Mesothelial cell of epicardium (in vitro differentiated cells): Measurements from ENCODE around the gene BCL11B. TPM values are rescaled to one million over a fixed set of nuclear protein-coding genes. Genes with fewer than 3 reads are reported as not detected.

Experiments
- DNase-seq, 2 experiments: peaks; one replicate each; pipeline ENCODE4 v3.0.0; 2021; ENCODE audit warnings: low spot score in 2 of 2; ENCODE audit not compliant: unreplicated experiment in 2 of 2
- H3K27ac Mint-ChIP-seq: 2 replicates; pipeline ENCODE4 v1.8.0; 2021; ENCODE audit warnings: mixed read lengths
- H3K27me3 Mint-ChIP-seq: 2 replicates; pipeline ENCODE4 v1.8.0; 2021; ENCODE audit warnings: low read depth, mixed read lengths
- H3K36me3 Mint-ChIP-seq: 2 replicates; pipeline ENCODE4 v1.8.0; 2021; ENCODE audit warnings: mixed read lengths
- H3K4me1 Mint-ChIP-seq: 2 replicates; pipeline ENCODE4 v1.8.0; 2021; ENCODE audit warnings: mixed read lengths
- H3K4me3 Mint-ChIP-seq: 2 replicates; pipeline ENCODE4 v1.8.0; 2021; ENCODE audit warnings: mild to moderate bottlenecking, moderate library complexity, mixed read lengths
- H3K9me3 Mint-ChIP-seq: 2 replicates; pipeline ENCODE4 v1.8.0; 2021; ENCODE audit warnings: mixed read lengths
- CTCF ChIP-seq: fragments of 200-600 bp; sonication (generic); IDR thresholded peaks from one replicate; pipeline ENCODE4 v1.5.0; 2021; ENCODE audit warnings: antibody characterized with exemption; ENCODE audit not compliant: unreplicated experiment
- total RNA-seq: library from RNA; stranded (reverse); gene quantifications from 3 replicates; pipeline ENCODE4 v1.2.1, GENCODE V29; 2021

The BCL11B gene
- total RNA-seq, 1 donor from 2014 or later = 11.8 TPM

- Mint-ChIP-seq H3K36me3 (peaks cover 3% of the 10 kb centered on the region), H3K4me1 (peaks cover 31% of the 10 kb centered on the region), H3K4me3 (no peak overlapping the region), H3K27me3 (no peaks in the 10 kb centered on the region), H3K27ac (no peak overlapping the region), H3K9me3 (no peaks in the 10 kb centered on the region)
- DNase-seq = no peak
- TF ChIP-seq CTCF = no peak
Measured at GRCh38 chr14:99200654-99201005, 71.4 kb downstream of the BCL11B start.

- Mint-ChIP-seq H3K4me1 (peaks cover 37% of the 10 kb centered on the region), H3K9me3 (no peaks in the 10 kb centered on the region), H3K36me3 (peaks cover 3% of the 10 kb centered on the region), H3K27ac (no peak overlapping the region), H3K27me3 (no peaks in the 10 kb centered on the region), H3K4me3 (no peak overlapping the region)
- no peak for TF ChIP-seq CTCF
- DNase-seq = no peak
Measured at GRCh38 chr14:99199846-99200653, 71.9 kb downstream of the BCL11B start.

- no peaks in the 10 kb centered on the region for H3K27me3 Mint-ChIP-seq
- no peak for DNase-seq
- H3K4me1 Mint-ChIP-seq = peaks cover 43% of the 10 kb centered on the region
- peaks cover 3% of the 10 kb centered on the region for H3K36me3 Mint-ChIP-seq
- no peak overlapping the region for H3K4me3 Mint-ChIP-seq
- no peak overlapping the region for H3K27ac Mint-ChIP-seq
- no peaks in the 10 kb centered on the region for H3K9me3 Mint-ChIP-seq
- no peak for TF ChIP-seq CTCF
Measured at GRCh38 chr14:99198746-99199502, 73.1 kb downstream of the BCL11B start.

GRCh38 chr14:99196310-99196650 lies 75.7 kb downstream of the BCL11B start:
- no peak for TF ChIP-seq CTCF
- Mint-ChIP-seq H3K36me3 (peaks cover 3% of the 10 kb centered on the region), H3K4me3 (no peak overlapping the region), H3K27me3 (no peaks in the 10 kb centered on the region), H3K9me3 (no peaks in the 10 kb centered on the region), H3K4me1 (peaks cover 63% of the 10 kb centered on the region), H3K27ac (no peak overlapping the region)
- DNase-seq = no peak

GRCh38 chr14:99195602-99196309 lies 76.2 kb downstream of the BCL11B start:
- Mint-ChIP-seq H3K27me3 (no peaks in the 10 kb centered on the region), H3K4me3 (no peak overlapping the region), H3K36me3 (peaks cover 3% of the 10 kb centered on the region), H3K27ac (no peak overlapping the region), H3K4me1 (peaks cover 68% of the 10 kb centered on the region), H3K9me3 (no peaks in the 10 kb centered on the region)
- TF ChIP-seq CTCF = no peak
- DNase-seq = peak in 1 of 2 experiments; percentile 61
